H7 (cell line): ENCODE data around the gene P2RY2. TPM values are rescaled to one million over a fixed set of nuclear protein-coding genes. Genes with fewer than 3 reads are reported as not detected.
"Not testable (repeated sequence)": the region's sequence is repeated elsewhere in the genome, so short reads cannot be mapped to it uniquely, and the experiment has no call there.

Source experiments
- DNase-seq: peaks from one replicate; pipeline ENCODE4 v3.0.0; 2012
- H3K27me3 ChIP-seq: 2 replicates; pipeline ENCODE4 v1.6.0; 2011; ENCODE audit warnings: mild to moderate bottlenecking, low read length; ENCODE audit not compliant: control insufficient read depth, insufficient read depth
- H3K36me3 ChIP-seq: replicated peaks from 2 replicates; pipeline ENCODE4 v1.5.1; 2011; ENCODE audit warnings: low read length; ENCODE audit not compliant: control insufficient read depth, insufficient read depth
- H3K4me3 ChIP-seq: 2 replicates; pipeline ENCODE4 v1.5.1; 2011; ENCODE audit warnings: low read depth, mild to moderate bottlenecking, control low read depth, low read length, moderate library complexity; ENCODE audit not compliant: insufficient read depth
- total RNA-seq: library from RNA; depleted of rRNA; stranded (reverse); fragments of >200 nt; shearing (Covaris generic); gene quantifications from 2 replicates; pipeline ENCODE4 v1.2.3, GENCODE V29; 2014; rRNA removed

Gene P2RY2
- total RNA-seq, 1 experiment from 2014 or later: 0.35 TPM

DNA sequence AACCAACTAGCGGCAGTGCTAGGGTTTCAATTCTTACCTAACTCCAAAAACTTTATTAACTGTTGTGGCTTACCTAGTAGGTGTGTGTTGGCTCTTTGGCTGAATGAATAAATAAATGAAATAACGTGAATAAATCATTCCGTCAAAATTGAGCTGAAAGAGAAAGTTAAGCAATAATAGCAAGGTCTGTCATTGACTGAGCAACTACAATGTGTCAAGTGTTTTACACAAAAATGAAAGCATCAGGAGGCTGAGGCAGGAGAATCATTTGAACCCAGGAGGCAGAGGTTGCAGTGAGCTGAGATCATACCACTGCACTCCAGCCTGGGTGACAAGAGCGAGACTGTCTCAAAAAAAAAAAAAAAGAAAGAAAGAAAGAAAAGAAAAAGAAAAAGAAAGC is 56.1 kb downstream of the P2RY2 start:
- not testable (repeated sequence) for H3K27me3 ChIP-seq, DNase-seq, H3K36me3 ChIP-seq, H3K4me3 ChIP-seq

DNA sequence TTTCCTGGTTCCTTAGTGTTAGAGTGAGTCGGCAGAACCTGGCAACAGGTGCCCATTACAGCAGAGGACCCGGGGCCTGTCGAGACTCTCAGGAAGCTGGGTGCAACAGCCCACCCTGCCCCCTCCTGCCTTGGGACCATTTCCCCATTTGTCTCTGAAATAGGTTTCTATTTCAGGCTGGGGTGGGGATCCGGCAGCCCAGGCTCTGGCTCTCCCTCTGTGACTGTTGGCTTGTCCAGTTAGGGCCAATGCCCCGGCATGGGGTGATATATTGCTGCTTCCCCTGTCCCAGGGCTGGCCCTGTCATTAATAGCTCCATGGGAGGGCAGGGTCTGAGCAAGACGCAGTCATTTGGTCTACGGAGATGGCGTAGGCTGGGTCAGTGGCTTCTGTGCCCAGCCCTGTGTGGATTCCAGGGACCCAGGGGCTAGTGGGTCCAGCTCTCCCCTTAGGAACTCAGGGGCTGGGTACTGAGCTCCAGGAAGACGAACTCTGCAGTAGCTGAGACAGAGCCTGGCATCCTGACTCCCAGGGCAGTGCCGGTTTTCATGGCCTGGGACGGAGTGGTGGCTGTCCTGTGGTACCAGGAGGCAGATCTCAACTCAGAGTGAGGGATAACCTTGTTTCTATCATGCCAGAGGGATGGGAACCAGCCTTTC is 56.8 kb downstream of the P2RY2 start:
- no peak overlapping the region for H3K4me3 ChIP-seq
- DNase-seq: no peak
- no peaks in the 10 kb centered on the region for H3K27me3 ChIP-seq
- no peaks in the 10 kb centered on the region for H3K36me3 ChIP-seq

DNA sequence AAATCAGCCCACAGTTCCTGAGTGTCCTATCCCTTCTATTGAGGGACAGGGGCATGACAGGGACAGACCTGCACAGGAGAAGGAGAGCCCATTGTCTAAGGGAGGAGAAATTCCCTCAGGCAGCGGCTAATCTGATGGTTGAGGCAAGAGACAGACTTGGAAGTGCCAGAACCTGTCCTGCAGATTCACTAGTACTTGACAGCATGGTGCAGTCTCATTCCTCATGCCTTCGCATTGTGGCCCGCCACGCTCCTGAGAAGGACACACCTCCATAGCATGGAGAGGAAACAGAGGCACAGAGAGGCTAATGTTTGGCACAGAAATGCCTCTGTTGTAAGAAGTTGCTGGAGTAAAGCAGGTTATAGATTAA is 57.3 kb downstream of the P2RY2 start:
- DNase-seq: no peak
- Histone ChIP-seq H3K36me3 (no peaks in the 10 kb centered on the region), H3K4me3 (no peak overlapping the region), H3K27me3 (no peaks in the 10 kb centered on the region)

- Histone ChIP-seq H3K27me3 (no peaks in the 10 kb centered on the region), H3K4me3 (no peak overlapping the region), H3K36me3 (no peaks in the 10 kb centered on the region)
Observed at GRCh38 chr11:73277467-73277866, 59.4 kb downstream of the P2RY2 start.

DNA sequence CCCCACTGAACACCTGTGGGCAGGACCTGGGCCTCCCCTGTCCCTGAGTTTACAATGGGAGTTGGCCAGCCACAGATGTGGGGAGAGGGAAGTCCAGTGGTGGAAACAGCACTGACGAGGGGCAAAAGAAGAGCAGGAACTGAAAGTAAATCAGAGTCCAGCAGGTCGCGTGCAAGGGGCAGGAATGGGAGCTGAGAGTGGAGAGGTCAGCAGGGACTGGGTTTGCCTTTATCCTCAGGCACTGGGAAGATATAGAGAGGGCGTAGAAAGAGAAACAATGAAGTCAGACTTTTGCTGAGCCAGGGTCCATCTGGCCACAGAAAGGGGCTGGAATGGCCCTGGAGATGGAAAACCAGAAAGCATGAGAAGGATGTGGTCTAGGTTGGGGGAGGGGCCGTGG is 62.5 kb downstream of the P2RY2 start:
- Histone ChIP-seq H3K4me3 (no peak overlapping the region), H3K36me3 (no peaks in the 10 kb centered on the region), H3K27me3 (no peaks in the 10 kb centered on the region)
- no peak for DNase-seq

More at GRCh38 chr11:73277467-73277866, 59.4 kb downstream of the P2RY2 start:
- DNase-seq: no peak

- H3K27me3 ChIP-seq: no peaks in the 10 kb centered on the region
- no peak overlapping the region for H3K4me3 ChIP-seq
- DNase-seq: no peak
- H3K36me3 ChIP-seq: no peaks in the 10 kb centered on the region
Observed at GRCh38 chr11:73281201-73281741, 63.2 kb downstream of the P2RY2 start.

GRCh38 chr11:73281796-73282660 is 63.9 kb downstream of the P2RY2 start:
- DNase-seq: no peak
- H3K4me3 ChIP-seq: no peak overlapping the region
- no peaks in the 10 kb centered on the region for H3K36me3 ChIP-seq
- no peaks in the 10 kb centered on the region for H3K27me3 ChIP-seq

GRCh38 chr11:73283276-73284000 is 65.4 kb downstream of the P2RY2 start:
- no peak for DNase-seq
- H3K4me3 ChIP-seq: no peak overlapping the region
- H3K36me3 ChIP-seq: no peaks in the 10 kb centered on the region
- no peaks in the 10 kb centered on the region for H3K27me3 ChIP-seq

DNA sequence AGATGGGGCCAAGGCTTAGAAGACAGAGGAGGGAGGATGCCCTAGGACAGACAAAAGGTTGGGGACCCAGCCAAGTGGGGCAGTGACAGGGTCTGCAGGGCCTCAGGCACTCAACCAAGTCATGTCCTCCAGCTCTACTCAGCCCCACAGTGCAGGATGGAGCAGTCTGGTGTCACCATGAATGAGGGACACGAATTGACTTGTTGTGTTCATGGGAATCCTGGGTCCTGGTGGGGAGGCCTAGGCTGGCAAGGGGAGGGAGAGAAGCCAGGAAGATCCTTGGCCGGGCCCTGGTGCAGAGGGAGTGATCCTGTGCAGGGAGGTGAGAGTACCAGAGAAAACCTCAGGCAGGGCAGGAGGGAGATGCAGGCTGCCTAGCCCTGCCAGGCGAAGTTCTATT is 66.0 kb downstream of the P2RY2 start:
- H3K27me3 ChIP-seq: no peaks in the 10 kb centered on the region
- no peak for DNase-seq
- no peaks in the 10 kb centered on the region for H3K36me3 ChIP-seq
- no peak overlapping the region for H3K4me3 ChIP-seq

DNA sequence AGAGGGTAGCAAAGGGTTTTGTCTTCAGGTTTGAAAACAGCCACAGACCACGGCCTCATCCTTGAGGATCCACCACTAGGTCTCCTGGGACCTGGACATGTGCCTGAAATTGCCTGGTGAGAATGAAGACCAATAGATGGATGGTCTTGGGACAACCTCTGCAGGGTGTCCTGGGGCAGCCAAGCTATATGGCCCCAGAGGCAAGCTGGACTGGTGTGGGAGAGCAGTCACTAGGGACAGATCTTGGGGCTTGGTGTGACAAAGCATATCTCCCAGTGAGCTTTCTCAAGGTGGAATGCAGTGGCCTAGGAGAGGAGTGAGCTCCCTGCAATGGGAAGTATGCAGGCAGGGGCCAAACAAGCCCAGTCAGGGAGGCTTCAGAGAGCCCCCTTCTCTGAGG is 67.6 kb downstream of the P2RY2 start:
- Histone ChIP-seq H3K27me3 (no peaks in the 10 kb centered on the region), H3K36me3 (no peaks in the 10 kb centered on the region), H3K4me3 (no peak overlapping the region)
- DNase-seq: no peak

Other genes starting within 250 kb of the P2RY2 start
- 4.6 and 5.9 TPM in 2 replicates for gene FCHSD2, start 76.0 kb upstream of the P2RY2 start, total RNA-seq
- gene P2RY6, start 54.1 kb downstream of the P2RY2 start, total RNA-seq: 0.66 TPM in 1 of 2 replicates, not detected in the other
- 3.3 and 6.6 TPM in 2 replicates for gene ARHGEF17, start 90.0 kb downstream of the P2RY2 start, total RNA-seq
- 6.4 and 8.3 TPM in 2 replicates for gene RELT, start 158.1 kb downstream of the P2RY2 start, total RNA-seq